ENCODE measurements around the gene SKIC2. TPM values are rescaled to one million over a fixed set of nuclear protein-coding genes. Genes with fewer than 3 reads are reported as not detected.
A peak's percentile ranks its signal among the peaks of the same experiment; 100 is the strongest.

Gene SKIC2
- total RNA-seq, 1 experiment from 2014 or later = 182 TPM

GRCh38 chr6:31940256-31940664 lies 18.7 kb upstream of the SKIC2 start:
- intact Hi-C loops (cut with micrococcal nuclease; ENCODE audit: unreplicated experiment) = loop anchor here (10.0 kb wide), 2 partner anchors 165 to 255 kb away; partner anchors contain the start of genes GPSM3, PBX2 and VWA7
- peak overlapping the region; percentile 82 for H3K27ac Mint-ChIP-seq (ENCODE audit: unreplicated experiment)

GRCh38 chr6:31943742-31944141 lies 15.2 kb upstream of the SKIC2 start:
- DNase-seq = no peak
- BruUV-seq (replicated peaks) = no TSS peak
- H3K27ac Mint-ChIP-seq (ENCODE audit: unreplicated experiment) = no peak overlapping the region
- no peaks in the 10 kb centered on the region for H3K27me3 Mint-ChIP-seq (ENCODE audit: unreplicated experiment)
- CTCF ChIA-PET = no interaction called here
- no peak overlapping the region for H3K4me3 Mint-ChIP-seq (ENCODE audit: low read depth, unreplicated experiment)
- intact Hi-C loops (cut with micrococcal nuclease; ENCODE audit: unreplicated experiment) = loop anchor here (10.0 kb wide), 2 partner anchors 169 to 251 kb away; partner anchors contain the start of genes GPSM3, PBX2 and VWA7
- TF ChIP-seq CTCF (IDR thresholded peaks at IDR 0.05; ENCODE audit: unreplicated experiment) = no peak
- H3K36me3 Mint-ChIP-seq (ENCODE audit: insufficient read depth, unreplicated experiment) = peaks cover 47% of the 10 kb centered on the region
- no peaks in the 10 kb centered on the region for H3K9me3 Mint-ChIP-seq (ENCODE audit: low read depth, unreplicated experiment)
- H3K4me1 Mint-ChIP-seq (ENCODE audit: low read depth, unreplicated experiment) = peaks cover 86% of the 10 kb centered on the region

More at GRCh38 chr6:31940256-31940664, 18.7 kb upstream of the SKIC2 start:
- no peaks in the 10 kb centered on the region for H3K9me3 Mint-ChIP-seq (ENCODE audit: low read depth, unreplicated experiment)
- TF ChIP-seq CTCF (IDR thresholded peaks at IDR 0.05; ENCODE audit: unreplicated experiment) = no peak
- DNase-seq = peak; percentile 82
- BruUV-seq (replicated peaks) = no TSS peak
- H3K36me3 Mint-ChIP-seq (ENCODE audit: insufficient read depth, unreplicated experiment) = peaks cover 12% of the 10 kb centered on the region
- no peaks in the 10 kb centered on the region for H3K27me3 Mint-ChIP-seq (ENCODE audit: unreplicated experiment)
- peak overlapping the region; percentile 33 for H3K4me3 Mint-ChIP-seq (ENCODE audit: low read depth, unreplicated experiment)
- peaks cover 51% of the 10 kb centered on the region for H3K4me1 Mint-ChIP-seq (ENCODE audit: low read depth, unreplicated experiment)
- CTCF ChIA-PET = interaction anchor here (0.8 to 2.4 kb wide), 4 partner anchors 12 to 126 kb away, joined by 3 to 18 read pairs (median 5); partner anchors contain the start of gene EHMT2

GRCh38 chr6:31945154-31945506 lies 13.8 kb upstream of the SKIC2 start:
- CTCF ChIA-PET = interaction anchor here (0.6 to 1.5 kb wide), 17 partner anchors 14 to 893 kb away, joined by 3 to 16 read pairs (median 5); partner anchors contain the start of genes DXO, EHMT2, MSH5 and NEU1
- no peak for TF ChIP-seq CTCF (IDR thresholded peaks at IDR 0.05; ENCODE audit: unreplicated experiment)

GRCh38 chr6:31945507-31946369 lies 13.2 kb upstream of the SKIC2 start, which contains the start of gene CFB:
Gene CFB (plus strand): TSS chr6:31946095. CDS start chr6:31946222, 127 bp downstream.
- TF ChIP-seq CTCF (IDR thresholded peaks at IDR 0.05; ENCODE audit: unreplicated experiment) = no peak
- intact Hi-C loops (cut with micrococcal nuclease; ENCODE audit: unreplicated experiment) = loop anchor here (1.0 to 10.0 kb wide), 3 partner anchors 171 to 280 kb away; partner anchors contain the start of genes GPSM3, PBX2 and VWA7
- Mint-ChIP-seq H3K27ac (ENCODE audit: unreplicated experiment) (peak within 1 kb of the TSS; percentile 84), H3K27me3 (ENCODE audit: unreplicated experiment) (no peaks in the 10 kb centered on the region), H3K9me3 (ENCODE audit: low read depth, unreplicated experiment) (no peaks in the 10 kb centered on the region), H3K4me1 (ENCODE audit: low read depth, unreplicated experiment) (peaks cover 84% of the 10 kb centered on the region), H3K36me3 (ENCODE audit: insufficient read depth, unreplicated experiment) (peaks cover 55% of the 10 kb centered on the region), H3K4me3 (ENCODE audit: low read depth, unreplicated experiment) (peak within 1 kb of the TSS; percentile 77)
- peak; percentile 98 for DNase-seq
- no TSS peak for BruUV-seq (replicated peaks)
- CTCF ChIA-PET = interaction anchor here (0.6 to 1.5 kb wide), 18 partner anchors 14 to 893 kb away, joined by 3 to 16 read pairs (median 5); partner anchors contain the start of genes DXO, EHMT2, LSM2 and MSH5

More at GRCh38 chr6:31945154-31945506, 13.8 kb upstream of the SKIC2 start:
- DNase-seq = no peak
- peaks cover 90% of the 10 kb centered on the region for H3K4me1 Mint-ChIP-seq (ENCODE audit: low read depth, unreplicated experiment)
- H3K36me3 Mint-ChIP-seq (ENCODE audit: insufficient read depth, unreplicated experiment) = peaks cover 58% of the 10 kb centered on the region
- no peaks in the 10 kb centered on the region for H3K9me3 Mint-ChIP-seq (ENCODE audit: low read depth, unreplicated experiment)
- peak overlapping the region; percentile 84 for H3K27ac Mint-ChIP-seq (ENCODE audit: unreplicated experiment)
- no peaks in the 10 kb centered on the region for H3K27me3 Mint-ChIP-seq (ENCODE audit: unreplicated experiment)
- intact Hi-C loops (cut with micrococcal nuclease; ENCODE audit: unreplicated experiment) = loop anchor here (1.0 to 10.0 kb wide), 3 partner anchors 170 to 280 kb away; partner anchors contain the start of genes GPSM3, PBX2 and VWA7
- BruUV-seq (replicated peaks) = no TSS peak
- H3K4me3 Mint-ChIP-seq (ENCODE audit: low read depth, unreplicated experiment) = peak overlapping the region; percentile 77
